K562 (cell line): ENCODE measurements around the gene LIMS1. TPM values are rescaled to one million over a fixed set of nuclear protein-coding genes. Genes with fewer than 3 reads are reported as not detected.
"Not testable (repeated sequence)": the region's sequence is repeated elsewhere in the genome, so short reads cannot be mapped to it uniquely, and the experiment has no call there.

Experiments used
- ATAC-seq: fragments of 200-7000 bp; cut with Tn5 transposase; 3 replicates; pipeline ENCODE4 v1.9.1; 2020; ENCODE audit warnings: moderate library complexity
- BruUV-seq: library from RNA; stranded (reverse); fragments of 400-500 nt; replicated peaks from 2 replicates; lab custom pipeline; 2021; lab: Mats Ljungman, UMichigan
- CTCF ChIA-PET: fragments of 300-600 bp; formaldehyde crosslinking; extraction: SDS; loops from one replicate; lab custom pipeline; 2021; ENCODE audit warnings: low intra/inter-chr PET ratio; lab: Yijun Ruan, JAX
- POLR2A ChIA-PET: fragments of 300-600, 350-650 bp; sonication (Branson Sonifier 250); formaldehyde crosslinking; extraction: SDS; loops from one replicate; lab custom pipeline; 2021; ENCODE audit warnings: antibody characterized with exemption, inconsistent platforms; lab: Yijun Ruan, JAX
- DNase-seq, 4 experiments: peaks; one replicate each; pipeline versions ENCODE4 v3.0.0 to v3.0.0-alpha.2; 2011 to 2018; ENCODE audit warnings: low spot score in 3 of 4, mixed read lengths in 3 of 4; ENCODE audit errors: extremely low read depth in 1 of 4
- FAIRE-seq: peaks from 2 replicates; lab custom pipeline; 2011; peaks lifted over from hg19 to GRCh38; lab: Jason Lieb, UNC
- H2AFZ ChIP-seq: 2 replicates; pipeline ENCODE4 v1.6.0; 2011; ENCODE audit warnings: low read depth, low read length, control low read depth, inconsistent platforms
- H3K27ac ChIP-seq: fragments of 200-600 bp; 3 replicates; pipeline ENCODE4 v1.8.0; 2011; ENCODE audit warnings: low read depth, mild to moderate bottlenecking, control low read depth, inconsistent platforms, low read length, moderate library complexity, mixed read lengths; ENCODE audit errors: extremely low read depth
- H3K27me3 ChIP-seq, 2 experiments: fragments of 300-600 bp in 1 of 2; 2 replicates in 1 of 2; 3 replicates in 1 of 2; pipeline versions ENCODE4 v1.6.0 to v1.8.0; 2011; ENCODE audit warnings: inconsistent platforms in 2 of 2, low read length in 2 of 2, mild to moderate bottlenecking in 1 of 2, mixed read lengths in 1 of 2, moderate library complexity in 1 of 2; ENCODE audit not compliant: control insufficient read depth in 2 of 2, insufficient read depth in 2 of 2
- H3K36me3 ChIP-seq: fragments of 300-600 bp; 3 replicates; pipeline ENCODE4 v1.8.0; 2011; ENCODE audit warnings: mild to moderate bottlenecking, low read length, inconsistent platforms; ENCODE audit not compliant: control insufficient read depth, insufficient read depth
- H3K4me1 ChIP-seq, 2 experiments: fragments of 200-600 bp in 1 of 2; replicated peaks in 1 of 2; 2 replicates in 1 of 2; 3 replicates in 1 of 2; pipeline versions ENCODE4 v1.5.1 to v1.8.0; 2011; ENCODE audit warnings: inconsistent platforms in 2 of 2, low read length in 2 of 2, mild to moderate bottlenecking in 1 of 2, mixed read lengths in 1 of 2, moderate library complexity in 1 of 2; ENCODE audit not compliant: control insufficient read depth in 2 of 2, insufficient read depth in 2 of 2
- H3K4me2 ChIP-seq: 2 replicates; pipeline ENCODE4 v1.6.1; 2011; ENCODE audit warnings: low read length, control low read depth, inconsistent platforms, mixed read lengths; ENCODE audit not compliant: insufficient read depth
- H3K4me3 ChIP-seq: fragments of 200-600 bp; sonication (generic), shearing (Covaris generic); 2 replicates; pipeline ENCODE4 v1.5.1; 2016; ENCODE audit warnings: control low read depth, inconsistent platforms
- H3K79me2 ChIP-seq: fragments of 200-600 bp; 3 replicates; pipeline ENCODE4 v1.8.0; 2011; ENCODE audit warnings: low read length, inconsistent platforms; ENCODE audit not compliant: control insufficient read depth, insufficient read depth
- H3K9ac ChIP-seq, 2 experiments: 2 replicates each; pipeline versions ENCODE4 v1.6.0 to v1.6.1; 2011; ENCODE audit warnings: low read depth in 2 of 2, low read length in 2 of 2, control low read depth in 1 of 2, inconsistent platforms in 1 of 2, mild to moderate bottlenecking in 1 of 2, mixed read lengths in 1 of 2; ENCODE audit not compliant: insufficient read depth in 1 of 2
- H3K9me1 ChIP-seq: one replicate; pipeline ENCODE4 v1.6.0; 2011; ENCODE audit warnings: inconsistent platforms, mild to moderate bottlenecking, low read length, moderate library complexity; ENCODE audit not compliant: control insufficient read depth, insufficient read depth
- H3K9me3 ChIP-seq: replicated peaks from 2 replicates; pipeline ENCODE4 v1.5.1; 2011; ENCODE audit warnings: low read depth, low read length, inconsistent platforms; ENCODE audit not compliant: control insufficient read depth, insufficient read depth
- H4K20me1 ChIP-seq: replicated peaks from 2 replicates; pipeline ENCODE4 v1.6.1; 2011; ENCODE audit warnings: low read length, inconsistent platforms, mixed read lengths; ENCODE audit not compliant: control insufficient read depth, insufficient read depth
- WGBS: fragments of 100-300 bp; shearing (Covaris generic); methylation state at CpG from one replicate; pipeline ENCODE4 v1.1.6; 2016; ENCODE audit warnings: low coverage, mixed read lengths; ENCODE audit not compliant: insufficient coverage; ENCODE audit errors: missing lambda C conversion rate; 5-methylcytosine and 5-hydroxymethylcytosine counted together
- in situ Hi-C: fragments of 300-500 bp; cut with MboI; formaldehyde crosslinking; loops from 4 replicates; pipeline ENCODE4 v1.15.0; 2018; ENCODE audit warnings: inconsistent platforms, mixed read lengths
- intact Hi-C: fragments of 100-400 bp; cut with micrococcal nuclease; formaldehyde crosslinking; loops from 2 replicates; pipeline ENCODE4 v1.14.2; 2022
- polyA plus RNA-seq, 8 experiments: library from polyadenylated mRNA; depleted of rRNA in 4 of 8; stranded (reverse) in 5 of 8; unstranded in 3 of 8; fragments of >200 nt; fragmentation: Nextera tagmentation in 2 of 8; fragmentation: Illumina TruSeq in 1 of 8; extraction: Ambion mirVana in 2 of 8; extraction: Trizol in 1 of 8; gene quantifications; 2 replicates each; pipeline versions ENCODE4 v1.2.1 to v1.2.3, GENCODE V29; 2011 to 2014; ENCODE audit warnings: inconsistent platforms in 1 of 8, missing spikeins in 1 of 8
- total RNA-seq, 7 experiments: library from RNA; depleted of rRNA in 6 of 7; stranded (reverse); fragments of >200 nt in 6 of 7; fragmentation: Illumina TruSeq in 2 of 7; extraction: Trizol in 2 of 7; gene quantifications; 2 replicates each; pipeline versions ENCODE4 v1.2.1 to v1.2.3, GENCODE V29; 2011 to 2021; ENCODE audit warnings: low replicate concordance in 1 of 7

The LIMS1 gene
- total and polyA plus RNA-seq, 9 of the 15 experiments (the other 6 are each of a cell fraction or from before 2014, with no cell fraction given) = 52.8 to 134 (median 81.0) TPM

DNA sequence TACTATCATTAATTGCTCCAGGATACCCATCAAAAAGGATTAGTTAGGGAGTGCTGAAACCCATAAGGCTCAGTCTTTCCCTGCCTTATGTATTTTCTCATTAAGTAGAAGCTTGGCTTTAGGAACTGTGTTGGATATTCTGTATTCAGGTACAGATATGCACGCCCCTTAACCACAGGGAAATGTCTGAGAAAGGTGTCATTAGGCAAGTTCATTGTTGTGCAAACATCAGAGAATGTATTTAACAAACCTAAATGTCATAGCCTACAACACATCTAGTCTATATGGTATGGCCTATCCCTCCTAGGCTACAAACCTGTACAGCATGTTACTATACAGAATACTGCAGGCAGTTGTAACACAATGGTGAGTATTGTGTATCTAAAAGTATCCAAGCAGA lies 130.7 kb downstream of the LIMS1 start:
- H3K9ac ChIP-seq, H2AFZ ChIP-seq, H3K27me3 ChIP-seq, ATAC-seq, CTCF ChIA-PET, BruUV-seq, H3K9me3 ChIP-seq, FAIRE-seq, H3K4me3 ChIP-seq, H3K27ac ChIP-seq, H3K36me3 ChIP-seq, intact Hi-C loops, POLR2A ChIA-PET, DNase-seq, H4K20me1 ChIP-seq, H3K4me2 ChIP-seq, H3K4me1 ChIP-seq, H3K79me2 ChIP-seq, H3K9me1 ChIP-seq: not testable (repeated sequence)
- WGBS = 91% methylated on average over 1 of the region's 1 CpG
- in situ Hi-C loops = loop anchor here (5.0 to 10.0 kb wide), 2 partner anchors 1240 to 1797 kb away; no protein-coding TSS in a partner anchor

DNA sequence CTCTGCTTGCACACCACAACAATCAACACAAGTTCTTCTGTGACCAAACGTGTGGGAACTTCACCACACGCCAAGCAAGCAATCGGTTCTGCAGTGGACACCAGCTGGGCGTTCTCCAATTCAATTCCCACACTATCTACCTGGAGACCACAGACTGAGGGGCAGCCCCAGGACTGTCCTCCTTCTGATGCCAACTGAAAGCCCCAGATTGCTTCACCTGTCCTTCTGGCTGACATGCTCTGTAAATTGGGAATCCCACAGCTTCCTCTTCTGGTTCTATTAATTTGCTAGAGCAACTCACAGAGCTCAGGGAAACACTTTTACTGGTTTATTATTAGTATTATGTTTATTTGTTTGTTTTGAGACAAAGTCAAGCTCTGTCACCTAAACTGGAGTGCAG lies 131.7 kb downstream of the LIMS1 start:
- H3K27me3 ChIP-seq, H3K9ac ChIP-seq, POLR2A ChIA-PET, H3K36me3 ChIP-seq, H3K9me1 ChIP-seq, BruUV-seq, H3K4me1 ChIP-seq, H3K4me3 ChIP-seq, ATAC-seq, CTCF ChIA-PET, intact Hi-C loops, H3K4me2 ChIP-seq, FAIRE-seq, H4K20me1 ChIP-seq, H3K79me2 ChIP-seq, DNase-seq, H2AFZ ChIP-seq, H3K9me3 ChIP-seq, H3K27ac ChIP-seq: not testable (repeated sequence)
- in situ Hi-C loops = loop anchor here (5.0 to 10.0 kb wide), 2 partner anchors 1239 to 1796 kb away; no protein-coding TSS in a partner anchor
- WGBS = no CpG with 5 or more reads among the region's 4 CpGs

DNA sequence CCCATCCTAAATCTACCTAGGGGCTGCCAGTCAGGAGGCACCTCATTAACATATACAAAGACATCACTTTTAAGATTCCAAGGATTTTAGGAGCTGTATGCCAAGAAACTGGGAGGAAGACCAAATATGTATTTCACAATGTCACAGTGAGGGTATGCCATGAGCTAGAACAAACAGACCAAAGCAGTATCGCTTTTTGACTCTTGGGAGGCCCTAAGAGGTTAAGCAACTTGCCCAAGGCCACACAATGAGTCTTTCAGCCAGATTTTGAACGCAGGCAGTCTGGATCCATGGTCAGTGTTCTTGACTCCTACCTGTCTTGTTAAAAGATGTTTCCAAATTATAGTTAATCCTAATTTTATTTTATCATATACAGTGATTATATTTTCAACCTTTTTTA lies 132.9 kb downstream of the LIMS1 start:
- H3K27ac ChIP-seq, H3K4me1 ChIP-seq, H3K79me2 ChIP-seq, FAIRE-seq, H3K9me1 ChIP-seq, H4K20me1 ChIP-seq, DNase-seq, H3K4me2 ChIP-seq, ATAC-seq, H3K27me3 ChIP-seq, H3K9me3 ChIP-seq, H3K9ac ChIP-seq, CTCF ChIA-PET, POLR2A ChIA-PET, H2AFZ ChIP-seq, H3K36me3 ChIP-seq, BruUV-seq, H3K4me3 ChIP-seq, intact Hi-C loops: not testable (repeated sequence)
- in situ Hi-C loops = loop anchor here (5.0 to 10.0 kb wide), 2 partner anchors 1238 to 1795 kb away; no protein-coding TSS in a partner anchor
- WGBS = 97% methylated on average over 2 of the region's 2 CpGs

DNA sequence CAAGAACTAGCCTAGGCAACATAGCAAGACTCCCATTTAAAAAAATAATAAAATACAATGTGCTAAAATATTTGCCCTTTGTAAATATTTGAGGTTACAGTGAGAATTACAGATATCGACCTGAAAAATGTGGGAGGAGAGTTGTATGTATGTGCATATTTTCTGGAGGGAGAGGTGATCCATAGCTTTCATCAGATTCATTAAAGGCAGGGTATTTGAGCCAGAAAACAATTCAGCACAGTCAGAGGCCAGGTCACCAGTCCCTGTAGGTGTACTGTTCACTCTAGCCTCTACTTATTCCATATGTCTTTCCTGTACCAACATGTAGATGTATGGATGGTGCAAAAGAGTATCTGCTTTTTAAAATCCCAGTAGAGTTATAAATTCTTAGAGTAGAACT lies 136.0 kb downstream of the LIMS1 start:
- H3K4me2 ChIP-seq, H3K4me1 ChIP-seq, H4K20me1 ChIP-seq, intact Hi-C loops, H3K9me1 ChIP-seq, H3K27ac ChIP-seq, ATAC-seq, BruUV-seq, H2AFZ ChIP-seq, POLR2A ChIA-PET, FAIRE-seq, H3K9me3 ChIP-seq, H3K4me3 ChIP-seq, H3K27me3 ChIP-seq, H3K36me3 ChIP-seq, DNase-seq, H3K9ac ChIP-seq, CTCF ChIA-PET, H3K79me2 ChIP-seq, in situ Hi-C loops: not testable (repeated sequence)
- no CpG with 5 or more reads among the region's 1 CpG for WGBS
